HepG2 (cell line): ENCODE measurements around the gene SLC22A23. TPM values are rescaled to one million over a fixed set of nuclear protein-coding genes. Genes with fewer than 3 reads are reported as not detected.
A peak's percentile ranks its signal among the peaks of the same experiment; 100 is the strongest.

Experiments
- CEBPB ChIP-seq: IDR thresholded peaks from 2 replicates; pipeline ENCODE4 v1.6.1; 2011; ENCODE audit warnings: low read depth, low read length, improper control_type of control experiment, borderline replicate concordance
- HDAC1 ChIP-seq: sonication (generic); formaldehyde crosslinking; IDR thresholded peaks from 2 replicates; pipeline ENCODE4 v1.5.1; 2020; ENCODE audit warnings: mild to moderate bottlenecking, missing genetic modification reagents
- HNRNPH1 ChIP-seq: fragments of 200-400 bp; formaldehyde crosslinking; optimal IDR thresholded peaks from 2 replicates; pipeline ENCODE3; 2017; ENCODE audit warnings: mild to moderate bottlenecking, low read depth, low read length
- KAT2B ChIP-seq: fragments of 150-350 bp; IDR thresholded peaks from 2 replicates; pipeline ENCODE4 v1.6.1; 2014; ENCODE audit warnings: low read depth, low read length, borderline replicate concordance
- MIER3 ChIP-seq: IDR thresholded peaks from 2 replicates; pipeline ENCODE4 v1.6.1; 2016; ENCODE audit warnings: missing compliant biosample characterization, borderline replicate concordance
- MIXL1 ChIP-seq: IDR thresholded peaks from 2 replicates; pipeline ENCODE4 v1.6.1; 2016
- NCOR1 ChIP-seq: fragments of 200-600 bp; sonication (generic); IDR thresholded peaks from 2 replicates; pipeline ENCODE4 v1.7.0; 2017; ENCODE audit warnings: antibody characterized with exemption, low read length, borderline replicate concordance
- NFYC ChIP-seq: IDR thresholded peaks from 2 replicates; pipeline ENCODE4 v1.6.1; 2016; ENCODE audit warnings: missing genetic modification reagents, missing compliant biosample characterization
- RAD21 ChIP-seq: fragments of 450-650 bp; formaldehyde crosslinking; IDR thresholded peaks from 2 replicates; pipeline ENCODE4 v1.5.0; 2020; ENCODE audit warnings: mild to moderate bottlenecking
- RXRA ChIP-seq: sonication (generic); formaldehyde crosslinking; IDR thresholded peaks from 2 replicates; pipeline ENCODE4 v1.5.1; 2020; ENCODE audit warnings: missing genetic modification reagents
- SKI ChIP-seq: fragments of 450-650 bp; IDR thresholded peaks from one replicate; pipeline ENCODE4 v1.6.1; 2018; ENCODE audit warnings: mild to moderate bottlenecking; ENCODE audit not compliant: partially characterized antibody
- SMAD3 ChIP-seq: sonication (generic); formaldehyde crosslinking; IDR thresholded peaks from 2 replicates; pipeline ENCODE4 v1.4.0; 2020; ENCODE audit warnings: missing genetic modification reagents
- SMYD3 ChIP-seq: sonication (generic); formaldehyde crosslinking; IDR thresholded peaks from 2 replicates; pipeline ENCODE4 v1.8.1; 2023; ENCODE audit warnings: mild to moderate bottlenecking, missing genetic modification reagents
- SOX5 ChIP-seq: IDR thresholded peaks from 2 replicates; pipeline ENCODE4 v1.6.1; 2016; ENCODE audit warnings: borderline replicate concordance
- SOX6 ChIP-seq, 2 experiments: fragments of 450-650 bp in 1 of 2; sonication (generic) in 1 of 2; formaldehyde crosslinking in 1 of 2; IDR thresholded peaks; 2 replicates each; pipeline versions ENCODE4 v1.4.0 to v1.6.1; 2017 to 2020; ENCODE audit warnings: antibody characterized with exemption in 1 of 2, mild to moderate bottlenecking in 1 of 2, missing genetic modification reagents in 1 of 2
- SRF ChIP-seq: IDR thresholded peaks from 2 replicates; pipeline ENCODE4 v1.6.1; 2011; ENCODE audit warnings: mild to moderate bottlenecking, low read depth, low read length, moderate library complexity
- THYN1 ChIP-seq: sonication (generic); formaldehyde crosslinking; IDR thresholded peaks from 2 replicates; pipeline ENCODE4 v1.8.1; 2023; ENCODE audit warnings: low read depth, mild to moderate bottlenecking, moderate library complexity, missing genetic modification reagents, borderline replicate concordance
- ZNF235 ChIP-seq: sonication (generic); formaldehyde crosslinking; IDR thresholded peaks from 2 replicates; pipeline ENCODE4 v1.8.1; 2023; ENCODE audit warnings: mild to moderate bottlenecking, missing genetic modification reagents, borderline replicate concordance
- ZNF670 ChIP-seq: sonication (generic); formaldehyde crosslinking; IDR thresholded peaks from 2 replicates; pipeline ENCODE4 v1.8.0; 2022; ENCODE audit warnings: mild to moderate bottlenecking, missing genetic modification reagents, borderline replicate concordance
- ZNF737 ChIP-seq: sonication (generic); formaldehyde crosslinking; IDR thresholded peaks from 2 replicates; pipeline ENCODE4 v1.5.0; 2020; ENCODE audit warnings: missing genetic modification reagents, mild to moderate bottlenecking, borderline replicate concordance
- polyA plus RNA-seq, 8 experiments: library from polyadenylated mRNA; depleted of rRNA in 3 of 8; stranded (reverse) in 7 of 8; unstranded in 1 of 8; fragments of >200 nt; fragmentation: Illumina TruSeq in 4 of 8; extraction: Trizol in 4 of 8; gene quantifications; 2 replicates each; pipeline versions ENCODE4 v1.2.1 to v1.2.3, GENCODE V29; 2011 to 2016; ENCODE audit warnings: low read depth in 4 of 8, missing spikeins in 1 of 8, mixed read lengths in 1 of 8; ENCODE audit not compliant: insufficient read depth in 1 of 8
- total RNA-seq, 5 experiments: library from RNA; depleted of rRNA; stranded (reverse); fragments of >200 nt; fragmentation: Illumina TruSeq; extraction: Trizol; gene quantifications; 2 replicates each; pipeline ENCODE4 v1.2.3, GENCODE V29; 2016; ENCODE audit warnings: low read depth in 1 of 5
- TF ChIP-seq, protein P1 (sequence below), 2 experiments: fragments of 450-650 bp in 1 of 2; sonication (generic) in 1 of 2; formaldehyde crosslinking in 1 of 2; IDR thresholded peaks; 2 replicates each; pipeline versions ENCODE4 v1.6.1 to v1.8.0; 2016 to 2022; ENCODE audit warnings: antibody characterized with exemption in 1 of 2, mild to moderate bottlenecking in 1 of 2, missing genetic modification reagents in 1 of 2

Gene SLC22A23
- total and polyA plus RNA-seq, 2 of the 13 experiments (the other 11 are each of a cell fraction or from before 2014, with no cell fraction given) = 11.8 to 17.5 TPM

DNA sequence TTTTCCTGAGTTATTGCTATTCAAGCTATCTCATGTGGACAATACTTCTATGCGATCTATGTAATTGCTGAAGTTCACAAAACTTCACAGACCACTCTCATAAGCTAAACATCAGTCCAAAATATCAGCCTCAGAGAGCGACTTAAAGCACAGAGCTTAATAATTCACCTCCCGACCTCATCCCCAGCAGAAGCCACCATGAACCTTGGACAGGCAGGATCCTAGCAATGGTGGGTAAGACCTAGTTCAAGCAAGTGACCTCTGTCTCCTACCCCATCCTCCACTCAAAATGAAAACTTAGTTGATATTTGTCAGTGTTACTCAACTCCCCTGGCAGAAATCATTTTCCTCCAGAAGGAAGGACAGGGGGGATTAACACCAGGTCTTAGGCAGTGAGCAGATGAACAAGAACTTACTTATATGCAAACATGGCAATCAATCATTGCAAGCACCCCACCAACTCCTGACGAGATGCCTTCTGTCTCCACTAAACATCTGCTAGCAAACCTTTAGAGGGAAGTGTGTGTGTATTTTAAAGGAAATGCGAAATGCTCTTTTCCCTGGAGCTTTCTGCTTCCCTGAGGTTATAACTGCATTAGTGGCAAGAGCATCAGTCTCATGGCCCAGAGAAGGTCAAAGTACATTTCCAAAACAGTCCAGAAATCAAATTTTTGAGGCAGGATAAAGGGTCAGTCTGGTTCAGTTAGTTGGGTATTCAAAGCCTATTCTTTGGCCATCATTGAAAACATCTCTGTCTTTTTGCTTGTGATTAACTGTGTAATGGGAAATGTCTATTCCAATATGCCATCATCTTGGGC is 90.0 kb downstream of the SLC22A23 start (continued):
- TF ChIP-seq HNRNPH1 (no peak), RXRA (CRISPR knock-in tag) (peak; percentile 42; the same call in 1 of the 2 replicates), SMYD3 (CRISPR knock-in tag) (0 out of 2 replicates have a peak, but pooled peaks have one; percentile 2), SKI (no peak), SOX6 (IDR thresholded peaks at IDR 0.05) (no peak), SOX6 (CRISPR knock-in tag; IDR thresholded peaks at IDR 0.05) (peak; percentile 81), HDAC1 (peak; percentile 74), THYN1 (CRISPR knock-in tag) (no peak), KAT2B (no peak), ZNF670 (peak; percentile 83; the same call in 1 of the 2 replicates), NCOR1 (peak; percentile 84), NFYC (CRISPR knock-in tag) (no peak), MIER3 (CRISPR knock-in tag) (peak; percentile 59; the same call in 1 of the 2 replicates), SMAD3 (CRISPR knock-in tag) (peak; percentile 67; the same call in 1 of the 2 replicates), CEBPB (peak; percentile 31; the same call in 1 of the 2 replicates), ZNF737 (CRISPR knock-in tag) (no peak), SOX5 (CRISPR knock-in tag) (peak; percentile 63; the same call in 1 of the 2 replicates), MIXL1 (peak; percentile 89), RAD21 (no peak; the same call in 1 of the 2 replicates), ZNF235 (no peak), SRF (0 out of 2 replicates have a peak, but pooled peaks have one; percentile 29)
- TF ChIP-seq, protein P1, sequence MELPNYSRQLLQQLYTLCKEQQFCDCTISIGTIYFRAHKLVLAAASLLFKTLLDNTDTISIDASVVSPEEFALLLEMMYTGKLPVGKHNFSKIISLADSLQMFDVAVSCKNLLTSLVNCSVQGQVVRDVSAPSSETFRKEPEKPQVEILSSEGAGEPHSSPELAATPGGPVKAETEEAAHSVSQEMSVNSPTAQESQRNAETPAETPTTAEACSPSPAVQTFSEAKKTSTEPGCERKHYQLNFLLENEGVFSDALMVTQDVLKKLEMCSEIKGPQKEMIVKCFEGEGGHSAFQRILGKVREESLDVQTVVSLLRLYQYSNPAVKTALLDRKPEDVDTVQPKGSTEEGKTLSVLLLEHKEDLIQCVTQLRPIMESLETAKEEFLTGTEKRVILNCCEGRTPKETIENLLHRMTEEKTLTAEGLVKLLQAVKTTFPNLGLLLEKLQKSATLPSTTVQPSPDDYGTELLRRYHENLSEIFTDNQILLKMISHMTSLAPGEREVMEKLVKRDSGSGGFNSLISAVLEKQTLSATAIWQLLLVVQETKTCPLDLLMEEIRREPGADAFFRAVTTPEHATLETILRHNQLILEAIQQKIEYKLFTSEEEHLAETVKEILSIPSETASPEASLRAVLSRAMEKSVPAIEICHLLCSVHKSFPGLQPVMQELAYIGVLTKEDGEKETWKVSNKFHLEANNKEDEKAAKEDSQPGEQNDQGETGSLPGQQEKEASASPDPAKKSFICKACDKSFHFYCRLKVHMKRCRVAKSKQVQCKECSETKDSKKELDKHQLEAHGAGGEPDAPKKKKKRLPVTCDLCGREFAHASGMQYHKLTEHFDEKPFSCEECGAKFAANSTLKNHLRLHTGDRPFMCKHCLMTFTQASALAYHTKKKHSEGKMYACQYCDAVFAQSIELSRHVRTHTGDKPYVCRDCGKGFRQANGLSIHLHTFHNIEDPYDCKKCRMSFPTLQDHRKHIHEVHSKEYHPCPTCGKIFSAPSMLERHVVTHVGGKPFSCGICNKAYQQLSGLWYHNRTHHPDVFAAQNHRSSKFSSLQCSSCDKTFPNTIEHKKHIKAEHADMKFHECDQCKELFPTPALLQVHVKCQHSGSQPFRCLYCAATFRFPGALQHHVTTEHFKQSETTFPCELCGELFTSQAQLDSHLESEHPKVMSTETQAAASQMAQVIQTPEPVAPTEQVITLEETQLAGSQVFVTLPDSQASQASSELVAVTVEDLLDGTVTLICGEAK (IDR thresholded peaks at IDR 0.05) = no peak
- TF ChIP-seq, protein P1 (CRISPR knock-in tag; IDR thresholded peaks at IDR 0.05) = 0 out of 2 replicates have a peak, but pooled peaks have one; percentile 33
